H1 (cell line): ENCODE measurements around the gene RNPEPL1. TPM values are rescaled to one million over a fixed set of nuclear protein-coding genes. Genes with fewer than 3 reads are reported as not detected.

Source experiments
- CTCF ChIA-PET: fragments of 300-600 bp; sonication (Branson Sonifier 250); formaldehyde crosslinking; loops from one replicate; lab custom pipeline; 2021; ENCODE audit not compliant: partially characterized antibody; lab: Charles Lee
- POLR2A ChIA-PET: fragments of 300-600 bp; sonication (Branson Sonifier 250); formaldehyde crosslinking; loops from one replicate; lab custom pipeline; 2021; ENCODE audit warnings: inconsistent platforms; ENCODE audit not compliant: partially characterized antibody; lab: Charles Lee
- DNase-seq, 2 experiments: peaks; one replicate each; pipeline versions ENCODE4 v3.0.0 to v3.0.0-alpha.2; 2010 to 2022; ENCODE audit warnings: low spot score in 2 of 2, low read depth in 1 of 2, mixed read lengths in 1 of 2
- FAIRE-seq: peaks from 2 replicates; lab custom pipeline; 2011; peaks lifted over from hg19 to GRCh38; lab: Jason Lieb, UNC
- H2AFZ ChIP-seq: 2 replicates; pipeline ENCODE4 v1.8.1; 2012; ENCODE audit warnings: low read length, inconsistent platforms
- H2AK5ac ChIP-seq: 2 replicates; pipeline ENCODE4 v1.6.1; 2013; ENCODE audit warnings: low read depth, low read length
- H2BK120ac ChIP-seq: replicated peaks from 2 replicates; pipeline ENCODE3; 2013; ENCODE audit warnings: low read depth, low read length, inconsistent platforms
- H2BK12ac ChIP-seq: 2 replicates; pipeline ENCODE4 v1.6.1; 2013; ENCODE audit warnings: low read depth, low read length
- H2BK15ac ChIP-seq: 2 replicates; pipeline ENCODE4 v1.6.1; 2013; ENCODE audit warnings: low read length
- H2BK20ac ChIP-seq: 2 replicates; pipeline ENCODE4 v1.6.1; 2013; ENCODE audit warnings: low read length
- H2BK5ac ChIP-seq: 2 replicates; pipeline ENCODE4 v1.6.1; 2013; ENCODE audit warnings: low read depth, low read length
- H3K14ac ChIP-seq: 2 replicates; pipeline ENCODE4 v1.6.1; 2013; ENCODE audit warnings: inconsistent platforms; ENCODE audit not compliant: insufficient read length
- H3K18ac ChIP-seq: 2 replicates; pipeline ENCODE4 v1.6.1; 2013; ENCODE audit warnings: low read length; ENCODE audit errors: extremely low read depth
- H3K23ac ChIP-seq: 2 replicates; pipeline ENCODE4 v1.6.1; 2013; ENCODE audit warnings: inconsistent platforms; ENCODE audit not compliant: insufficient read length
- H3K23me2 ChIP-seq: 2 replicates; pipeline ENCODE4 v1.6.1; 2013; ENCODE audit warnings: low read depth, low read length
- H3K27ac ChIP-seq: 2 replicates; pipeline ENCODE4 v1.6.1; 2011; ENCODE audit warnings: low read depth, low read length, inconsistent platforms
- H3K27me3 ChIP-seq, 4 experiments: replicated peaks in 1 of 4; 1 replicate in 1 of 4; 2 replicates in 3 of 4; pipeline versions ENCODE4 v1.6.1 to v1.8.1; 2011 to 2013; ENCODE audit warnings: low read length in 3 of 4, mild to moderate bottlenecking in 3 of 4, inconsistent platforms in 2 of 4, mixed read lengths in 2 of 4, moderate library complexity in 1 of 4; ENCODE audit not compliant: control insufficient read depth in 3 of 4, insufficient read depth in 3 of 4; ENCODE audit errors: extremely low read depth in 1 of 4
- H3K36me3 ChIP-seq, 4 experiments: 2 replicates each; pipeline versions ENCODE4 v1.6.1 to v1.8.1; 2011 to 2013; ENCODE audit warnings: mild to moderate bottlenecking in 4 of 4, low read length in 3 of 4, moderate library complexity in 2 of 4, control low read depth in 1 of 4, inconsistent platforms in 1 of 4; ENCODE audit not compliant: insufficient read depth in 4 of 4, control insufficient read depth in 2 of 4
- H3K4ac ChIP-seq: replicated peaks from 2 replicates; pipeline ENCODE3; 2013; ENCODE audit warnings: low read length, low read depth, mixed read lengths, inconsistent platforms; ENCODE audit not compliant: insufficient read length
- H3K4me1 ChIP-seq, 4 experiments: replicated peaks in 1 of 4; 1 replicate in 1 of 4; 2 replicates in 3 of 4; pipeline versions ENCODE4 v1.6.1 to v1.8.1; 2011 to 2013; ENCODE audit warnings: low read length in 3 of 4, inconsistent platforms in 2 of 4, mixed read lengths in 1 of 4; ENCODE audit not compliant: insufficient read depth in 4 of 4, control insufficient read depth in 3 of 4
- H3K4me2 ChIP-seq, 2 experiments: 2 replicates each; pipeline versions ENCODE4 v1.6.1 to v1.8.1; 2011 to 2013; ENCODE audit warnings: low read depth in 2 of 2, low read length in 2 of 2, control low read depth in 1 of 2, inconsistent platforms in 1 of 2, mild to moderate bottlenecking in 1 of 2; ENCODE audit not compliant: insufficient read depth in 1 of 2
- H3K4me3 ChIP-seq, 4 experiments: fragments of 200-600, 300-600 bp in 1 of 4; sonication (generic), shearing (Covaris generic), sonication (Bioruptor Twin) in 1 of 4; 2 replicates each; pipeline versions ENCODE4 v1.5.1 to v1.8.1; 2011 to 2016; ENCODE audit warnings: low read length in 4 of 4, low read depth in 3 of 4, control low read depth in 2 of 4, inconsistent platforms in 2 of 4, mild to moderate bottlenecking in 2 of 4, mixed read lengths in 1 of 4, moderate library complexity in 1 of 4; ENCODE audit not compliant: insufficient read depth in 2 of 4; ENCODE audit errors: extremely low read depth in 1 of 4
- H3K56ac ChIP-seq: replicated peaks from 2 replicates; pipeline ENCODE3; 2013; ENCODE audit warnings: low read depth, mild to moderate bottlenecking, mixed read lengths, low read length, inconsistent platforms; ENCODE audit not compliant: insufficient read length
- H3K79me1 ChIP-seq: 2 replicates; pipeline ENCODE4 v1.6.1; 2013; ENCODE audit warnings: low read depth, low read length, control low read depth
- H3K79me2 ChIP-seq, 2 experiments: 2 replicates each; pipeline versions ENCODE4 v1.6.1 to v1.8.1; 2012 to 2013; ENCODE audit warnings: low read length in 2 of 2, mild to moderate bottlenecking in 2 of 2, inconsistent platforms in 1 of 2; ENCODE audit not compliant: insufficient read depth in 2 of 2, control insufficient read depth in 1 of 2
- H3K9ac ChIP-seq, 4 experiments: replicated peaks in 1 of 4; 1 replicate in 1 of 4; 2 replicates in 3 of 4; pipeline versions ENCODE4 v1.6.1 to v1.8.1; 2011 to 2013; ENCODE audit warnings: low read depth in 3 of 4, low read length in 3 of 4, control low read depth in 2 of 4, mild to moderate bottlenecking in 2 of 4, moderate library complexity in 2 of 4, inconsistent platforms in 1 of 4; ENCODE audit errors: extremely low read depth in 1 of 4
- H3K9me3 ChIP-seq, 2 experiments: 2 replicates each; pipeline versions ENCODE4 v1.6.1 to v1.8.1; 2012 to 2013; ENCODE audit warnings: mild to moderate bottlenecking in 2 of 2, moderate library complexity in 2 of 2, control low read depth in 1 of 2, inconsistent platforms in 1 of 2, low read depth in 1 of 2, low read length in 1 of 2, mixed read lengths in 1 of 2; ENCODE audit not compliant: insufficient read depth in 2 of 2
- H4K20me1 ChIP-seq, 2 experiments: replicated peaks in 1 of 2; 2 replicates each; pipeline versions ENCODE3 to v1.8.1; 2011 to 2013; ENCODE audit warnings: inconsistent platforms in 2 of 2, low read length in 2 of 2, mild to moderate bottlenecking in 1 of 2; ENCODE audit not compliant: insufficient read depth in 2 of 2, control insufficient read depth in 1 of 2
- H4K5ac ChIP-seq: 2 replicates; pipeline ENCODE4 v1.6.1; 2013; ENCODE audit warnings: low read length, low read depth, mixed read lengths, inconsistent platforms; ENCODE audit not compliant: insufficient read length
- H4K8ac ChIP-seq: 2 replicates; pipeline ENCODE4 v1.8.0; 2013; ENCODE audit warnings: mild to moderate bottlenecking, moderate library complexity, low read length, inconsistent platforms; ENCODE audit not compliant: insufficient read depth; ENCODE audit errors: extremely low read depth
- H4K91ac ChIP-seq: replicated peaks from 2 replicates; pipeline ENCODE3; 2013; ENCODE audit warnings: low read length, mixed read lengths, inconsistent platforms; ENCODE audit not compliant: insufficient read length
- RBBP5 ChIP-seq: IDR thresholded peaks from 2 replicates; pipeline ENCODE4 v1.7.1; 2012; ENCODE audit warnings: low read depth, mild to moderate bottlenecking, inconsistent platforms, low read length, moderate library complexity, borderline replicate concordance
- TEAD4 ChIP-seq: IDR thresholded peaks from 2 replicates; pipeline ENCODE4 v1.6.1; 2012; ENCODE audit warnings: low read depth, low read length, inconsistent platforms, mixed read lengths
- WGBS, 2 experiments: shearing (Covaris generic) in 1 of 2; methylation state at CpG; one replicate each; pipeline versions ENCODE4 v1.1.6 to v1.1.7; 2013 to 2015; ENCODE audit warnings: low lambda C conversion rate in 2 of 2, mixed read lengths in 2 of 2, inconsistent platforms in 1 of 2, low coverage in 1 of 2, missing lambda C conversion rate in 1 of 2; ENCODE audit not compliant: insufficient replicate concordance in 2 of 2, insufficient coverage in 1 of 2, insufficient read length in 1 of 2; ENCODE audit errors: extremely low coverage in 1 of 2, missing lambda C conversion rate in 1 of 2; 5-methylcytosine and 5-hydroxymethylcytosine counted together
- polyA plus RNA-seq, 7 experiments: library from polyadenylated mRNA; depleted of rRNA in 3 of 7; stranded (reverse) in 5 of 7; unstranded in 2 of 7; fragments of >200 nt in 5 of 7; fragments of 200-250 nt in 2 of 7; gene quantifications; 1 replicate in 5 of 7; 2 replicates in 1 of 7; 4 replicates in 1 of 7; pipeline versions ENCODE4 v1.2.1 to v1.2.3, GENCODE V29; 2011 to 2013; ENCODE audit warnings: missing spikeins in 2 of 7, mixed read lengths in 2 of 7
- total RNA-seq: library from RNA; stranded (reverse); fragmentation: NEBNext Ultra II Directional; extraction: Animal tissue kit (Norgen Biotek cat#: 25700); gene quantifications from 2 replicates; pipeline ENCODE4 v1.2.1, GENCODE V29; 2021

The RNPEPL1 gene
- total and polyA plus RNA-seq, 2 of the 8 experiments (the other 6 are each of a cell fraction or from before 2014, with no cell fraction given) = 9.0 to 11.3 TPM

- WGBS, 2 experiments = 84% methylated on average over 15 of the region's 19 CpGs; no CpG with 5 or more reads in 1 of the 2 experiments
- no peak for FAIRE-seq
- no peak overlapping the region for H2BK5ac ChIP-seq
- no peak overlapping the region for H4K8ac ChIP-seq
- H2AFZ ChIP-seq = no peak overlapping the region
- H3K4me3 ChIP-seq = no peak overlapping the region
- no peak overlapping the region for H2BK120ac ChIP-seq
- H2BK20ac ChIP-seq = no peak overlapping the region
- H3K79me2 ChIP-seq = no peaks in the 10 kb centered on the region
- no peak overlapping the region for H3K18ac ChIP-seq
- H2BK12ac ChIP-seq = no peak overlapping the region
- CTCF ChIA-PET = no interaction called here
- no peak overlapping the region for H3K4me2 ChIP-seq
- no peak overlapping the region for H4K91ac ChIP-seq
- no peak for DNase-seq
- H4K20me1 ChIP-seq = no peaks in the 10 kb centered on the region
- H3K4ac ChIP-seq = no peak overlapping the region
- POLR2A ChIA-PET = interaction anchor here (0.9 to 1.0 kb wide), 2 partner anchors 59 to 94 kb away, joined by 3 read pairs; no protein-coding TSS in a partner anchor
- no peak overlapping the region for H2BK15ac ChIP-seq
- H3K56ac ChIP-seq = no peak overlapping the region
- H3K79me1 ChIP-seq = no peaks in the 10 kb centered on the region
- no peaks in the 10 kb centered on the region for H3K36me3 ChIP-seq
- TF ChIP-seq TEAD4 (no peak), RBBP5 (no peak)
- H3K27me3 ChIP-seq = no peaks in the 10 kb centered on the region
- H3K27ac ChIP-seq = no peak overlapping the region
- no peak overlapping the region for H2AK5ac ChIP-seq
- no peaks in the 10 kb centered on the region for H3K23me2 ChIP-seq
- no peak overlapping the region for H3K9ac ChIP-seq
- peaks cover 0 to 3% (median 0%) of the 10 kb centered on the region in 4 experiments; a peak in 2 of 7 replicates for H3K4me1 ChIP-seq
- peaks cover 31 to 35% of the 10 kb centered on the region in 2 experiments for H3K9me3 ChIP-seq
- H3K14ac ChIP-seq = no peak overlapping the region
- H3K23ac ChIP-seq = no peak overlapping the region
- H4K5ac ChIP-seq = no peak overlapping the region
These were observed 51.3 kb downstream of the RNPEPL1 start for GRCh38 chr2:240619506-240620148.
